ENCODE results near the gene CEL.

Gene CEL

DNA sequence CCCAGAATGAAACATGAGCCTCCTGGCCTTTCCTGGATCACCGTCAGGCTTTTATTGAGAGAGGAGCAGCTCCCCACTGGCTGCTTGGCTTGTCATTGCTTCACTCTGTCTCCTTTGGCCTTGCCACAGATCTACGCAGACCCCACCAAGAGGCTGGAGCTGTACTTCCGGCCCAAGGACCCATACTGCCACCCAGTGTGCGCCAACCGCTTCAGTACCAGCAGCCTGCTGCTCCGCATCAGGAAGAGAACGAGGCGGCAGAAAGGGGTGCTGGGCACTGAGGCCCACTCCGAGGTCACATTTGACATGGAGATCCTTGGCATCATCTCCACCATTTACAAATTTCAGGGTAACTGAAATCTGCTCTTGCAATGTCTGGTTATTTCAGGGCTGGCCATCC lies 19.8 kb upstream of the CEL start:
- no peak for TF ChIP-seq JUND (IDR thresholded peaks at IDR 0.05; ENCODE audit: low read depth)
- in situ Hi-C loops (cut with HindIII; ENCODE audit: low pct_unique_long_range_greater_than_20kb, low sequenced_read_pairs): no loop called here

DNA sequence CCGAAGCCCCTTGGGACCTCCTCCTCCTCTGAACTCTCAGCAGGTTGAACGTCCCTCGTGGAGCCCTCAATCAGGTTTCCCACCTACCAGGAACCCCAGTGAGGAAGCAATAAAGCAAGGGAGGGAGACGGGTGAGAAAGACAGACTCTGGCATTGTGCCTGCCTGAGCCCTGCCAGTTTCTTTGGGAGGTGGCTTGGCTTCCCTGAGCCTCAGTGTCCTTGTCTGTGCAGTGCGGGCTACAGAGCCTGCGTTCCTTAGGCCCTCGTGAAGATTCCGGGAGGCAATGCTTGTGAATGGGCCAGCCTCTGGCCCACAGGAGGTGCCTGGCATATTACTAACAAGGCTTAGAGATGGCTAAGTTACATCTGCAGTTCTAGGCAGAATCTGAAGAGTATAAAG lies 19.1 kb upstream of the CEL start:
- in situ Hi-C loops (cut with HindIII; ENCODE audit: low pct_unique_long_range_greater_than_20kb, low sequenced_read_pairs): no loop called here
- DNase-seq (ENCODE audit: low read depth in 1 of 2, low spot score in 1 of 2): no peak
- TF ChIP-seq JUND (IDR thresholded peaks at IDR 0.05; ENCODE audit: low read depth): no peak

More for the DNA sequence above, 19.8 kb upstream of the CEL start:
- DNase-seq (ENCODE audit: low read depth in 1 of 2, low spot score in 1 of 2): no peak

DNA sequence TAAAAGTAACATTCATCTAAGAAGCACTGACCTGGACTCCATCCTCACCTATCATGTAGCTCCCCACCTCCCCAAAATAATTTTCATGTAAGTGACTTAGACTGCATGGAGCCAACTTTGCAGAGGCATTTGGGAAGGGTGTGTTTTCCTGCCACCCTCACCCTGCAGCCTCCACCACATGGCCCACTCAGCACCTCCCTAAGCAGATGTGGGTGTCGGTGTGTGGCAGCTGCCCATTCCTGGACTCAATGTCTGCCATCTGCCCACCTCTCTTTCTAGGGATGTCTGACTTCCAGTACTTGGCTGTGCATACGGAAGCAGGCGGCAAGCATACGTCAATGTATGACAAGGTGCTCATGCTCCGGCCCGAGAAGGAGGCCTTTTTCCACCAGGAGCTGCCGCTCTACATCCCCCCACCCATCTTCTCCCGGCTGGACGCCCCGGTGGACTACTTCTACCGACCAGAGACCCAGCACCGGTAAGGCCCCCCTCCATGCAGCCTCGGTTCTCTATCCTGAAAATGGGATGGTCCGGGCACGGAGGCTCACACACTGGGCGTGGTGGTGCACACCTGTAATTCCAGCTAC lies 18.2 kb upstream of the CEL start:
- no peak for TF ChIP-seq JUND (IDR thresholded peaks at IDR 0.05; ENCODE audit: low read depth)
- DNase-seq (ENCODE audit: low read depth in 1 of 2, low spot score in 1 of 2): no peak
- in situ Hi-C loops (cut with HindIII; ENCODE audit: low pct_unique_long_range_greater_than_20kb, low sequenced_read_pairs): no loop called here

DNA sequence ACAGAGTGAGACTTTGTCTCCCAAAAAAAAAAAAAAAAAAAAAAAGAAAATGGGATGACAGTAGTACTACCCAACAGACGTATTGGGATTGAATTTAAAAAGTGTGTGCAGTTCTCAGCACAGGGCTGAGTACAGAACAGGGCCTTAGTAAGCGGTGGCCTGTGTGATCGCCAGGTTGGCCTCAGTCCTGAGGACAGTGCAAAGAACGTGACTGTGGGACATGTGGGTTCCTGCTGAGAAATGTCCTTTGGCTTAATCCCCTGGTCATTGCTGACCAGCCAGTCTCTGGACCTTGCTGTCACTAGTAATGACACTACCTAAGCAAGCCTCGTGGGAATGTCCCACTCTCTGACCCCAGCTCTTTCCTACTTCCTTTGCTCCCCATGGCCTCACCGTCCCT lies 17.7 kb upstream of the CEL start:
- TF ChIP-seq JUND (IDR thresholded peaks at IDR 0.05; ENCODE audit: low read depth): no peak
- DNase-seq (ENCODE audit: low read depth in 1 of 2, low spot score in 1 of 2): no peak
- in situ Hi-C loops (cut with HindIII; ENCODE audit: low pct_unique_long_range_greater_than_20kb, low sequenced_read_pairs): no loop called here

DNA sequence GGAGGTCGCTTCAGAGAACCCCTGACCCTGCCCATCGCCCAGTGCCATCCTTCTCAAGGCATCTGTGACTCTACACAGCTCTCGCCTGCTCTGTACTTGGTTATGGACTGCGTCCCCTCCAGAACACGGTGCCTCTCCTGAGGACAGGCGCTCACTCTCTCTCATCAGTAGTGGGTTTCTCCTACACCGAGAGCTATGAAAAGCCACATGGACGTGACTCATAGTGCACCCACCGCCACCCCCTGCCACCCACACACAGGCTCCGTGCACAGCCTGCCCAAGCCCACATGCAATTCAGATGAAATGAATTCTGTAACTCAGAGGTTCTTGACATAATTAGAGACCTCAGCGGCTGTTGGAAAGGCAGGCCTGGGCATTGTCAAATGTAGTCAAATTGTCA lies 17.1 kb upstream of the CEL start:
- DNase-seq (ENCODE audit: low read depth in 1 of 2, low spot score in 1 of 2): no peak
- in situ Hi-C loops (cut with HindIII; ENCODE audit: low pct_unique_long_range_greater_than_20kb, low sequenced_read_pairs): no loop called here
- TF ChIP-seq JUND (IDR thresholded peaks at IDR 0.05; ENCODE audit: low read depth): no peak

DNA sequence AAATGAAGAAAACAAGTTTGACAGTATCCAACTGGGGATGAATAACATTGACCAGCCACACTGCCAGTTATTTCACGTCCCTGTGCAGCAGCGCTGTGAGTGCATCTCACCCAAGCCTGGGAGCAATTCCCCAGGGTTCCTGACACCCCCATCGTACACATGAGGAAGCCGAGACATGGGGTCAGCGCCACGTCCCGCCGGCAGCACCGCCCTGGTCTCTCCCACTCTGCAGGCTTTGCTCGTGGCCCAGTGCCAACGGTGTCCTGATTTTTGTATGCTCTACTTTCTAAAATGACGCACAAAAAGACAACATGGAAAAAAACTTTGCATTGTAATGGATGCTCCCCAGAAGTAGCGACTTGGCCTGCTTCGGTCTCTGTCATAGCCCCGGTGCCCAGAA lies 16.6 kb upstream of the CEL start:
- TF ChIP-seq JUND (IDR thresholded peaks at IDR 0.05; ENCODE audit: low read depth): no peak
- in situ Hi-C loops (cut with HindIII; ENCODE audit: low pct_unique_long_range_greater_than_20kb, low sequenced_read_pairs): no loop called here
- no peak for DNase-seq (ENCODE audit: low read depth in 1 of 2, low spot score in 1 of 2)

DNA sequence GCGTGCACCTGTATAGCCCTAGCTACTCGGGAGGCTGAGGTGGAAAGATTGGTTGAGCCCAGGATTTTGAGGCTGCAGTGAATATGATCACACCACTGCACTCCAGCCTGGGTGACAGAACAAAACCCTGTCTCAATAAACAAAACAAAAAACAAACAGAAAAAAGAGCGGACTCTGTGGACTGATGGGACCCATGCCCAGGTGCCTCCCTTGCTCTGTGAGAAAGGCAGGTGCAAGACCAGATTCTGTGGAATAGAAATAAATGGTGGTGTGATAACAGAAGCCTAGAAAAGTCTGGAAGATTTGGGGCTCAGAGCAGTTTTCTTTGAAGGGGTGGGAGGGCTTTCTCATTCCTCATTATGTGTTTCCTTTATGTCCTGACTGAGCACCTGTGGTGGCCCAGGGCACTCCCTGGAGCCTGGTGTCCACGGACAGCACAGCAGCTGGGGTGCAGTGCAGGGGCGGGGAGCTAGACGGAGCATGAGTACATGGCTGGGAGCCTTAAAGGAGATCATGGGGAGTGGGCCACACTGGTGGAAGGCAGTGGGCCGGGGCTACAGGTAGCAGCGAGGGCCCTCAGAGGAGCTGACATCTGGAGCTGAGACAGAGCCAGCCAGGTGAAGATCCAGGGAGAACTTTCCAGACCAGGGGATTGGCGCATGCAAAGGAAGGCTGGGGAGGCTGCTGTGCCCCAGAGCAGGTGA lies 15.4 kb upstream of the CEL start:
- DNase-seq (ENCODE audit: low read depth in 1 of 2, low spot score in 1 of 2): no peak
- in situ Hi-C loops (cut with HindIII; ENCODE audit: low pct_unique_long_range_greater_than_20kb, low sequenced_read_pairs): no loop called here
- no peak for TF ChIP-seq JUND (IDR thresholded peaks at IDR 0.05; ENCODE audit: low read depth)

DNA sequence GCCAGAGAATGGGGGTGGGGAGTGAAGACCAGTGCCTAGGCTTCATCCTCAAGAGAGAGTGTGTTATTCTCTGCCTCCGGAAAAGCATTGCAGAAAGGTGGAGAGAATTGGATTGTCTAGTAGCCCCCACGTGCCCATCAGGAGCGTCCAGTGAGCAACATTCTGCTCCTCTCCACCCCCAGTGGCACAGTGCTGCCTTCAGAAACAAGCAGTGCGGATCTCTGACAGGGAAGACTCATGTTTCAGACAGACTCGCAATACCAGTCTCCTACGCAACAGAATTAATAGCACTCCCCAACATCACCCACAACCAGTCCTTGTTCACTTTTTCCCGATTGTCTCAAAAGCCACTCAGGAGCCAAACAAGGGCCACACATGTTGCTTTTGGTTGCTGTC lies 14.9 kb upstream of the CEL start:
- in situ Hi-C loops (cut with HindIII; ENCODE audit: low pct_unique_long_range_greater_than_20kb, low sequenced_read_pairs): no loop called here

DNA sequence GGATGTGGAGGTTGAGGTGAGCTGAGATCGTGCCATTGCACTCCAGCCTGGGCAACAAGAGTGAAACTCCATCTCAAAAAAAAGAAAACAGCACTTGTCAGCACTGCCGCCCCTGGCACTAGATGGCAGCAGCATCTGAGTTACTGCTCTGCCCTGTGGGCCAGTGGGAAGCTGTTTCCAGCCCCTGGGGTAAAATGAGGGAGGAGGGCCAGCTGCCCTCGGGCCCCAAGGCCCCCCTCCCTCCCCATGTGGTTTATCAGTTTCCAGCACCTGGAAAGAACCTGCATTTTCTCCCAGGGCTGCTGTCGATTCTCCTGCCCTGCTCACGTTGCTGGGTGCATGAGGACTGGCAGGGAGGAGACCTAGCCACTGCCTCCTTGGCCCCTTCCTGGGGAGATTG lies 13.2 kb upstream of the CEL start:
- DNase-seq (ENCODE audit: low read depth in 1 of 2, low spot score in 1 of 2): peak; percentile 56 to 76
- in situ Hi-C loops (cut with HindIII; ENCODE audit: low pct_unique_long_range_greater_than_20kb, low sequenced_read_pairs): no loop called here
- TF ChIP-seq JUND (IDR thresholded peaks at IDR 0.05; ENCODE audit: low read depth): no peak

More for the DNA sequence above, 14.9 kb upstream of the CEL start:
- peak in 1 of 2 experiments; percentile 28 for DNase-seq (ENCODE audit: low read depth in 1 of 2, low spot score in 1 of 2)
- no peak for TF ChIP-seq JUND (IDR thresholded peaks at IDR 0.05; ENCODE audit: low read depth)

DNA sequence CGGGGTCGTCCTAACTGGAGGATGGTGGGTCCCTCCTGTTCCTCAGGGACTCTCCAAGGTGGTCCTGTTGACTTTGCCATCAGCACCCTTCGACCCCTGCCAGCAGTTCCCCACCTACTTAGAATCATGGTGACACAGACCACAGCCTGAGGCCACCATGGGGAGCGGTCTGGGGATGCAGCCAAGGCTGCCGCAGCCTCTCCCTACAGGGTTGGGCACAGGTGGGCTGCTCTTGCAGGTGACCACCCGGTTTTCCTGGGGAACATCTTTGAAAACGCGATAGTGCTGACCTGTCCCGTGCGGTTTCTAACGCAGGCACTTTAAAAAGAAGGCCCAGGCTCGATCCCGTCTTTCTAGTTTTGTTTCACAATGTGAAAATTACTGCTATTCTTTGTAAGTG lies 12.7 kb upstream of the CEL start:
- in situ Hi-C loops (cut with HindIII; ENCODE audit: low pct_unique_long_range_greater_than_20kb, low sequenced_read_pairs): no loop called here
- DNase-seq (ENCODE audit: low read depth in 1 of 2, low spot score in 1 of 2): no peak
- TF ChIP-seq JUND (IDR thresholded peaks at IDR 0.05; ENCODE audit: low read depth): no peak

DNA sequence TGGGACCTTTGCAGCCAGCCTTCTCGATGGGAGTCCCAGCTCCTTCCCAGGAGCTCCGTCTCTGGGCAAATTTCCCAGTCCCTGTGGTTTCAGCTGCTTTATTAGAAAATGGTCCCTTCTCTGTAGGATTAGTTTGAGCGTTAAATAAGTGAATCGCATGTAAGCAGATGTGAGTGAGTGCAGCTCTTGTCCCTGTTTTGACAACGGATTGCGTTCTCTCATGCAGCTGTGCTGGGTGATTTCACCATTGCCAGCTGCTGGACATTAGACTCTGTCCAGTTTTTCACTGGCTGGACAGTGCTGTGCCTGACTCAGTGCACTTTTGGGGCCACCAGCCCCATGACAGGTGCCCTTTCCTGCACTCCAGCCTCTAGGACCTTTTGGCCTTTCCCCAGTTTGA lies 11.6 kb upstream of the CEL start:
- in situ Hi-C loops (cut with HindIII; ENCODE audit: low pct_unique_long_range_greater_than_20kb, low sequenced_read_pairs): no loop called here
- no peak for TF ChIP-seq JUND (IDR thresholded peaks at IDR 0.05; ENCODE audit: low read depth)
- DNase-seq (ENCODE audit: low read depth in 1 of 2, low spot score in 1 of 2): no peak

DNA sequence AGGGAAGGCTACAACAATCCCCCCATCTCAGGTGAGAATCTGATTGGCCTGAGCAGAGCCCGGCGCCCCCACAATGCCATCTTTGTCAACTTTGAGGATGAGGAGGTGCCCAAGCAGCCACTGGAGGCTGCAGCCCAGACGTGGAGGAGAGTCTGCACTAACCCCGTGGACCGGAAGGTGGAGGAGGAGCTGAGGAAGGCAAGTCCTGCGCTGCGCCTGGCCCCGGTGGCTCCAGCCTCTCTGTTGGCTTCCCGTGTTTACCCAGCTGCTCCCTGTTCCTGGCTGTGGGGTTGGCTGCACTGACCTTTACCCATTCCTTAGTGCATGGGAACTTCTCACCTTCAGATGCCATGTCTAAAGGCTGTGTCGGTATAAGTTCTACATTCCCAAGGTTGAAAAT lies 11.0 kb upstream of the CEL start:
- in situ Hi-C loops (cut with HindIII; ENCODE audit: low pct_unique_long_range_greater_than_20kb, low sequenced_read_pairs): no loop called here
- DNase-seq (ENCODE audit: low read depth in 1 of 2, low spot score in 1 of 2): no peak
- no peak for TF ChIP-seq JUND (IDR thresholded peaks at IDR 0.05; ENCODE audit: low read depth)

DNA sequence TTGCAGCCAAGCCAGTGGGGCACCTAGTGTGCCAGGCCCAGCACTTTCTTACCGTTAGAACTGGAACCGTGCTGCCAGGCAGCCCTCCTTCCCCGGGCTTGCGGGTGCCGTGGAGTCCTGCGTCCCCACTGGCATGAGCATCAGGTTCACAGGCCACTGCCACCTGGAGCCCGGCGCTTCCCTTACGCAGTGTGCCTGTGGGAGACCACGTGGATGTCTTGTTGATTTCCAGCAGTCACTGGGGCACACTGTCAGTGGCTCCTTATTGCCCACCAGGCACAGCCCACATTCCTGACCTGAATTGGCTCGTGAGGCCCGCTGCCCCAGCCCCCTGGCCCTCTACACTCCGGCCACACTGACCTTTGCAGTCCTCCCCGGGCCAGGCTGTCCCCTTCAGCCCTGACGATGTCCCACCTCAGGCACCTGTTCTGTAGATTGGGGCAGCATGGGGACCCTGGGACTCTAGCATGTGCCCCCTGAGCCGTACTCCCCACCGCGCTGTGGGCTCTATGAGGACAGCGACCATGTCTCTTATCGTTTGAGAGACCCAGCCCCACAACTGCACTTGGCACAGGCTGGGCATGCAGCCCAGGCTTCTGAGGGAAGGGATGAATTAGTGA lies 10.4 kb upstream of the CEL start:
- in situ Hi-C loops (cut with HindIII; ENCODE audit: low pct_unique_long_range_greater_than_20kb, low sequenced_read_pairs): no loop called here
- no peak for DNase-seq (ENCODE audit: low read depth in 1 of 2, low spot score in 1 of 2)
- TF ChIP-seq JUND (IDR thresholded peaks at IDR 0.05; ENCODE audit: low read depth): no peak
